ENCODE results near the gene NTHL1. TPM values are rescaled to one million over a fixed set of nuclear protein-coding genes. Genes with fewer than 3 reads are reported as not detected.

The NTHL1 gene
- polyA plus RNA-seq, 3 donors: 9.2 to 22.4 (median 9.6) TPM

- 98% methylated on average over 40 of the region's 44 CpGs for WGBS (ENCODE audit: insufficient coverage)
- intact Hi-C loops (cut with micrococcal nuclease): no loop called here
- Histone ChIP-seq H3K27me3 (ENCODE audit: control insufficient read depth in 2 of 2, insufficient read depth in 2 of 2, low read length in 2 of 2) (no peaks in the 10 kb centered on the region), H3K4me1 (ENCODE audit: control insufficient read depth in 1 of 2, insufficient read depth in 2 of 2, low read length in 2 of 2) (no peaks in the 10 kb centered on the region), H3K4me2 (replicated peaks; ENCODE audit: extremely low read depth, low read length, poor library complexity, severe bottlenecking) (no peak overlapping the region), H4K20me1 (ENCODE audit: insufficient read depth, low read length) (no peaks in the 10 kb centered on the region), H3K36me3 (replicated peaks in 1 of 2; ENCODE audit: control insufficient read depth in 1 of 2, insufficient read depth in 2 of 2, low read length in 2 of 2) (peaks cover 85 to 98% of the 10 kb centered on the region in 2 donors), H3K9me3 (replicated peaks in 1 of 2; ENCODE audit: control insufficient read depth in 1 of 2, insufficient read depth in 1 of 2, low read length in 2 of 2) (no peaks in the 10 kb centered on the region), H3K4me3 (replicated peaks in 1 of 3; ENCODE audit: low read depth in 2 of 3, low read length in 3 of 3) (no peak overlapping the region), H3K27ac (ENCODE audit: low read depth in 1 of 2, low read length in 2 of 2) (no peak overlapping the region), H3K9ac (ENCODE audit: insufficient read depth, low read length, poor library complexity, severe bottlenecking) (no peak overlapping the region), H3K79me2 (ENCODE audit: insufficient read depth, low read length) (no peaks in the 10 kb centered on the region), H2AFZ (ENCODE audit: insufficient read depth, low read depth, low read length, poor library complexity, severe bottlenecking) (no peak overlapping the region)
- Mint-ChIP-seq H3K27me3 (ENCODE audit: low read depth in 3 of 3) (peaks cover 0 to 2% (median 0%) of the 10 kb centered on the region in 3 donors), H3K27ac (no peak overlapping the region), H3K9me3 (no peaks in the 10 kb centered on the region), H3K4me3 (no peak overlapping the region), H3K36me3 (peaks cover 44 to 78% of the 10 kb centered on the region in 2 donors), H3K4me1 (no peaks in the 10 kb centered on the region)
- no peak for TF ChIP-seq CTCF (IDR thresholded peaks at IDR 0.05)
- no peak for DNase-seq
Observed at GRCh38 chr16:2083876-2084780, 36.5 kb upstream of the NTHL1 start.

- no peak overlapping the region for H3K4me3 Mint-ChIP-seq
Observed at GRCh38 chr16:2083409-2083808, 35.8 kb upstream of the NTHL1 start.

More at GRCh38 chr16:2083409-2083808, 35.8 kb upstream of the NTHL1 start:
- H3K9me3 Mint-ChIP-seq: no peaks in the 10 kb centered on the region
- Histone ChIP-seq H3K4me1 (ENCODE audit: control insufficient read depth in 1 of 2, insufficient read depth in 2 of 2, low read length in 2 of 2) (no peaks in the 10 kb centered on the region), H4K20me1 (ENCODE audit: insufficient read depth, low read length) (no peaks in the 10 kb centered on the region), H3K36me3 (replicated peaks in 1 of 2; ENCODE audit: control insufficient read depth in 1 of 2, insufficient read depth in 2 of 2, low read length in 2 of 2) (peaks cover 85 to 98% of the 10 kb centered on the region in 2 donors), H3K27ac (ENCODE audit: low read depth in 1 of 2, low read length in 2 of 2) (no peak overlapping the region), H2AFZ (ENCODE audit: insufficient read depth, low read depth, low read length, poor library complexity, severe bottlenecking) (no peak overlapping the region), H3K27me3 (ENCODE audit: control insufficient read depth in 2 of 2, insufficient read depth in 2 of 2, low read length in 2 of 2) (no peaks in the 10 kb centered on the region), H3K9ac (ENCODE audit: insufficient read depth, low read length, poor library complexity, severe bottlenecking) (no peak overlapping the region), H3K9me3 (replicated peaks in 1 of 2; ENCODE audit: control insufficient read depth in 1 of 2, insufficient read depth in 1 of 2, low read length in 2 of 2) (no peaks in the 10 kb centered on the region), H3K79me2 (ENCODE audit: insufficient read depth, low read length) (no peaks in the 10 kb centered on the region), H3K4me2 (replicated peaks; ENCODE audit: extremely low read depth, low read length, poor library complexity, severe bottlenecking) (no peak overlapping the region), H3K4me3 (replicated peaks in 1 of 3; ENCODE audit: low read depth in 2 of 3, low read length in 3 of 3) (no peak overlapping the region)
- H3K4me1 Mint-ChIP-seq: no peaks in the 10 kb centered on the region
- no peak for DNase-seq
- intact Hi-C loops (cut with micrococcal nuclease): no loop called here
- no peak for TF ChIP-seq CTCF (IDR thresholded peaks at IDR 0.05)
- WGBS (ENCODE audit: insufficient coverage): 94% methylated on average over 19 of the region's 19 CpGs
- H3K27me3 Mint-ChIP-seq (ENCODE audit: low read depth in 3 of 3): peaks cover 0 to 2% (median 0%) of the 10 kb centered on the region in 3 donors
- no peak overlapping the region for H3K27ac Mint-ChIP-seq
- peaks cover 44 to 78% of the 10 kb centered on the region in 2 donors for H3K36me3 Mint-ChIP-seq
